Activated gamma-delta T cell treated with anti-CD3 and anti-CD28 coated beads, Interleukin-2, amount 50 U/mL, for 16 hours (primary cell): Measurements from ENCODE around the gene FAM222A.
A peak's percentile ranks its signal among the peaks of the same experiment; 100 is the strongest.

Experiments used
- DNase-seq: peaks from one replicate; pipeline ENCODE4 v3.0.0-alpha.2; 2020; ENCODE audit warnings: low read depth

FAM222A gene

DNA sequence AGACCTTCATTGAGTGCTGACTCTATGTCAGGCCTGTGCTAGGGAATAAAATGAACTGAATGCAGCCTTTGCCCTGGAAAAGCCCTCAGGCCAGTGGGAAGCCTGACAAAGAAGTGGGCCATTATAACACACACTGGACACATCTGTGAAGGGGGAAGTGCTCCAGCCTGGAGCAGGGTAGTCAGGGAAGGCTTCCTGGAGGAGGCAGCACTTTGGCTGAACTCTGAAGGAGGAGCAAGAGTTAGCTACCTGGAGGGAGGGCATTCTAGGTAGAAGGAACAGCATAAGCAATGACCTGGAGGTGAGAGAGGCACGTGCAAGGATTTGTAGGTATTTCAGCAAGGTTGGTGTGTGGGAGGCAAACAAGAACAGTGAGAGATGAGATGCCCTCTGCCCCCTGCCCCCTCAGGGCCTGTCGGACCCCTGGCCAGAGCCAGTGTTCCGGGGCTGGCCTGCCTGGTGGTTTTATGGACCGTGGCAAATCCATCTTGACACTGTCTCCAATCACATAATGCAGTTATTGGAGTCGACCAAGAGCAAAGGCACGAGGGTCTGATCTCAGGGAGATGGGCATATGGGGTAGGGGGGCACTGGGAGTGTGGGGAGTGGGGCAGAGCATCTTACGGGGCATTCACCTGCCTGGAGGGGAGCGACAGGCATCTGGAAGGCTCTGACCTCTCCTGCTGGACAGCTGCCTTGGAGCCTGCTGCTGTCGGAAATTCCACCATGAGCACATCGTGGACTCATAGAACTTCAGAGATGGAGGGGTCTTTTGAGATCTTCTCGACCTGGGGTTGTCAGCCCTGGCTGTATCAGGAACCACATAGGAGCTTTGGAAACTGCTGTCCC, 2.7 kb upstream of the FAM222A start:
- DNase-seq: no peak

DNA sequence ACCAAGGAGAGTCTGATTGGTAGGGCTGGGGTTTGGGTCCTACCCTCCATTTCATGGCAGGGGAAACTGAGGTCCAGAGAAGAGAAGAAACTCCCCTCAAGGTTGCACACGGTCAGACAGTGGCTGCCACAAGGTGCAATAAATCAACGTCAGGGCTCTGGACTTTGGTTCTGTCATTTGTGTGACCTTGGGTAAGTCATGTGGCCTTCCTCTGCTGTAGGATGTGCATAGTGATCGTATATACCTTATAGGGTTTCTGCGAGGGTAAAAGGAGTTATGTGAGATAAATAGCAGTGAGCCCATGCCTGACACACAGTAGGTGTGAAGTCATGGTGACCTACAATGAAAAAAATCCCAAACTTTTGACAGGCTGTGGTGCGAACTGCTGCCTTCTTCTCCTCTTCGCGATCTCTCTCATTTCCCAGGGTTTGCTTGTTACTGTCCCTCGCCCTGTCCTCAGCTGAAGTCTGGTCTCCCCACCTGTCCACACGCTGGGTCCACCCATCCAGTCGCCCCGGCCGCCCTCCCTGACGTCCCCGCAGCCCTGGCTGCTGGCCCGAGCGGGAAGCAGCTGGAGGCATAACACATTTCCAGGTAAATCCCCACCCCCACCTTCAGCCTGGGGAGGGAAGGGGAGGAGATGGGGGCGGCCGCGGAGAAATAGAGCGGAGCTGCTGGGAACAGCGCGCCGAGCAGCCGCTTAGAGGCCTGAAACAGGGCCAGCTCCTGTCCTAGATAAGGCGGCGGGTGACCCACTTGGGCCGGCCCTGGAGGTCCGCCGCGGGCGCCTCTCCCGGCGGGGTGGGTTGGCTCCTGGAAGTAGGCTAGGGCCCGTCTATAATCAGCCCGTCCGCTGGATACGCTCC, 1.8 kb upstream of the FAM222A start:
- DNase-seq: no peak

DNA sequence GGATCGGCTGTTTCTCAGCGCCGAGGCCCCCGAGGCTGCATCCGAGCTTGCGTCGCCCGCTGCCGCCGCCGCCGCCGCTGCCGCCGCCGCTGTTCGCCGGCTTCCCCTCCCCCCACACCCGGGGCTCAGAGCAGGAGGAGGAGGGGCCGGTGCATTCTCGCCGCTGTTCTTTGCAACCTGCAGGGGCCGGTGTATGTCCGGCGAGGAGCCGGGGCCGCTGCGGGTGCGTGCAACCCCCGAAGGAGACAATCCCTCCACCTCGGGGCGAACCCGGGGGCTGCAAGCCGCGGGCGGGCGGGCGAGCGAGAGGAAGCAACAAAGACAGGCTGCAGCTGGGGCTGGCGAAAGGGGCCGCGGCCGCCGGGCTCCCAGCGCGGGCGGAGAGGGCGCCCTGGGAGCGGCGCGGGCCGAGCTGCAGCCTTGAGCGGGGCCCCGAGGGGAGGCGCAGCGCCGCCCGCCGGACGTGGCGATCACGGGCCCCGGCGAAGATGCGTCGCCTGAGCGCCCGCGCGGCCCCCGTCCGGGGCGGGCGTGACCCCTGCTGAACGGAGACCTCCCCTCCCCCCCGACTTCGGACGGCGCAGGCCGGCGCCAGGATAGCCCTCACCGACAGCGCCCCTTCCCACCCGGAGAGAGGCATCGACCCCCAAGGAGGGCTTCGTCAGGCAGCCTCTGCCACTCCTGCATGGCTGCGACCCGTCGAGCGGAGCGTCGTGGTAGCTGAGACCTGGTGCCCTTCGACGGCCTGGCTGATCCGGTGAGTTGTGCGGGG, 702 bp downstream of the FAM222A start:
- peak; percentile 31 for DNase-seq

GRCh38 chr12:109714913-109715244, 1.3 kb downstream of the FAM222A start:
- no peak for DNase-seq

- DNase-seq: no peak
These were observed 1.9 kb downstream of the FAM222A start for GRCh38 chr12:109715310-109716091.

- DNase-seq: no peak
These were observed 2.5 kb downstream of the FAM222A start for GRCh38 chr12:109716092-109716479.

DNA sequence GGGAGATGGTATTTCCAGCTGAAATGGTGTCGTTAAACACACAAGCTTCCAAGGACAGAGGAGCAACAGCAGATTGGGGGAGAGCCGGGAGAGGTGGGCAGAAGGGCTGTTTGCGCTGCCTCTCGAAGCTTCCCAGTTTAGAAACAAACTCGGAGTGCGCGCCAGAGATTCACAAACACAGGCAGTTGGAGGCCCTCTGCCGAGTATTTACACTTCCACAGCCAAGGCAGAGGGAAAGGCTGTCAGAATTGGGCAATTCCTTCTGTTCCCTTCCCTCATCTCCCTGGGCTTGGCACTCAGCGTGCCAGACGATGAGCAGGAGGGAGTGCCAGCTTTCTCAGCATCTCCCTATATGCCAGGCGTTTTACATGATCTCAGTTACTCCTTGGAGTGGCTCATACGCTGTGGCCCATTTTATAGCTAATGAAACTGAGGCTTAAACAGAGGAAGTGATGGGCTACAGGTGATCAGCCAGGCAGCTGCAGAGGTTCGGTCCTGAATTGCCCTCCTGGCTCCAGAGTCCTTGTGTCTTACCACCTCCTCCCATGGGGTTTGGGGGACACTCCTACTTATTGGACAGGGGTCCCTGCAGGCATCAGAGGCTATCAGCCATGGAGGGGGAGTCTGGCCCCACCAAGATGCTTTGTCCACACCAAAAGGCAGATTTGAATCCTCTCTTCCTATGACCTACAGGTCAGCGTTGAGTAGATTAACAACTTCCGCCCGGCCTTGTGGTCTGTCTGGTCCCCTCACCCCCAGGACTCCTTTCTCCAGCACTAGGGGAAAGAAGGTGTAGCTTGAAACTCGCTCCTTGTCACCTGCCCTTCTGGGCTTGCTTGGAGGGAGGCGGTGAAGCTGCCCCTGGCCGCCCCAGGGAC, 3.1 kb downstream of the FAM222A start:
- no peak for DNase-seq

- no peak for DNase-seq
These were observed 4.0 kb downstream of the FAM222A start for GRCh38 chr12:109717390-109718357.

DNA sequence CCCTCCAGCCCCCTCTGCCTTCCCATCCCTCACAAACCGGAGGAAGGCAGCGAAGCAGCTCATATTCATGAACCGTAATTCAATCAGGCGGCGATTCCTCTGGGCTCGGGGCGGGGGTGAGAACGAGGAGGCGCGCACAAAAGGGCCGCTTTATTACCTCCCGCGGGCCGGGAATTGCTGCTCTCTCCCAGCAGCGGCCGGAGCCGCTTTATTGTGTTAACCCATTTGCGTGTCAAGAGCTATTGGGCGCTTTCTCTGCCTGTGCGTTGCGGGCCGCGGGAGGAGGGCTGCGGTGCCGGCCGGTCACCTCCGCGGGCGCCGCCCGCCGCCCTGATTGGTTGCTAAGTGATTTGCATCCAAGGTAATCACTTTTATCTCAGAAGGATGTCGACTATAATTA, 4.8 kb downstream of the FAM222A start:
- DNase-seq: no peak

- DNase-seq: no peak
These were observed 5.7 kb downstream of the FAM222A start for GRCh38 chr12:109719123-109720022.

DNA sequence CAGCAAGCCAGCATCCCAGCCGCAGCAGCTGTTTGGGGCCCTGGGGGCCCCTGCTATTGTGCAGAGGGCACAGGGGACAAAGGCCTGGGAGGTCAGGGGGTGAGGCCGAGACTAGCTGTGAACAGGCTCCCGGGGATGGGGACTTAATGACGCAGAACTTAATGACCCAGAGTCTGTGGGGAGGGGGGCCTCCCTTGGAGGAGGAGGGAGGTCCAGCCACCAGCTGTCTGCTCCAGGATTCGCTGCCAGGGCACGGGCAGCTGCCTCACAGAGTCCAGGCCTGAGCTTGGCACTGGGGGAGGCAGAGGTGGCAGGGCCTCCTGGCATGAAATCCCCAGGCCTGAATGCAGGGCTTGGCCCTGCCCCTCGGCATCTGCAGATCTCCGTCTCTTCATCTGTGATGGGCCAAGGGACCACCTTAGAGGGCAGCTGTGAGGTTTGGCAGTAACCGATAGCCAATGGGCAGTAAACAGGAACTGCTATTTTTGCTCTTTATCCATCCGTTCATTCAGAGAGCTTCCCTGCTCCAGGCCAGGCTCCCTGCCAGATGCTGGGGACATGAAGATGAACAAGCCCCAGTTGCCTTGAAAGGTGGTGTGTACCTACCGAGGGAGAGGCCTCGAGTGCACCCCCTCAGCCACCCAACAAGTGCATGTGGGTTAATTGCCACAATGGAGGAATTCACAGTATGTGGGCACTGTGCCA, 6.7 kb downstream of the FAM222A start:
- DNase-seq: no peak

DNA sequence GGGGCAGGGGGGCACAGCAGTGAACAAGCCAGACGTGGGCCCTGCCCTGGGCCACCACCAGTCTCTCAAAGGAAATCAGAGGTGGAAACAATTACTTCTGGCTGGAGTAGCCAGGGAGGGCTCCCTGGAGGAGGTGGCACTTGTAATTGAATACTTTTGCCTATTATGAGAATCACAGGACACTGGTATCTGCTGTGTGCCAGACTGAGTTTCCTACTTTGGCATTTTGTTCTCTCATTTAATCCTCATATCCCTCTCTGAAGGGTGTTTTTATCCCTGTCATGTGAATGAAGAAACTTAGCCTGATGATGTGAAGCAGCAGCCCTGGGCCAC, 7.2 kb downstream of the FAM222A start:
- no peak for DNase-seq

DNA sequence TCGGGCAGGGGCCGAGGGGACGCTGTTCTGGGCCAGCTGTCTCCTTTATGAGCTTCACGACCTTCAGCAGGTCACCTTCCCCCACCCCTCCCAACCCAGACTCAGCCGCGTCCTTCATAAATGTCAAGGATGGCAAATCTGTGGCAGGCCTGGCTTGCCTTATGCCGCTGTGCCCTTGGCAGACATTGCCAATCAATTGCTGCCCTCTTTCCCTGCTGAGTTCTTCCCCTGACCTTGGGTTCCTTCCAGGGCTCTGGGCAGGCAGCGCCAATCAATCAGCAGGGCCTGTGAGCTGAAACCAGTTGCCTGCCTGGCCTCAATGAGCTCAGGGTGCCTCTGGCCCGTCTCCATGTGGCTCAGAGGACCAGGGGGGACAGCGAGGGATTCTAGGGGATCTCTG, 7.7 kb downstream of the FAM222A start:
- DNase-seq: no peak

DNA sequence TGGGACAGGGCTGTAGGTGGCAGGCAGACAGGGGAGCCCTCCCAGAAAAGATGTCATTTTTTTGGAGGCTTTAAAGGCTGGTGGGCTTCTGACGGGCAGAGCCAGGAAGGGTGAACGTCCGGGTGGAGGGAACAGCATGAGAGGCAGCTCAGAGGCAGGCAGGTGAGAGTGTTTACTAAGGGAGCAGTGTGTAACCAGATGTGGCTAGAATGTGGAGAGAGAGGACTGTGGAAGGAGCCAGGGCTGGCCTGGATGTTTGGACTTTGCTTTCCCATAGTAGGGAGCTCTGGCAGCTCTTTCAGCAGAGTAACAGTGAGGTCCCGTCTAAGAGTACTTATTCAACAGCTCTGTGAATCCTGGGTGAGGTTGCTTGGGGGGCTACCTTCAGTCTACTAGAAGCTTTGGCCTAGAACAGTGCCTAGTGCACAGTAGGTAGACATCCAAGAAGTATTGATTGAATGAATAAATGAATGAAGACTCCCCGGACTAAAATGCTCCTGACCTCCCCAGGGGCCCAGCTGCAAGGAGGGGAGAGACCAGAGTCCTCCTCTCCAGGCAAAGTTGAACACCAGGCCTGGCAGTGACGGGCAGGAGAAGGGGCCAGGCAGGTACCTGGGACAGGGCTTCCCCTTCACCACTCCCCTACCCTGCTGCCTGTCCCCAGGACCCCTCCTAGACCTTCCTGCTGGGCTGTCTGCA, 8.5 kb downstream of the FAM222A start:
- DNase-seq: no peak

- DNase-seq: no peak
These were observed 9.1 kb downstream of the FAM222A start for GRCh38 chr12:109722721-109723094.

DNA sequence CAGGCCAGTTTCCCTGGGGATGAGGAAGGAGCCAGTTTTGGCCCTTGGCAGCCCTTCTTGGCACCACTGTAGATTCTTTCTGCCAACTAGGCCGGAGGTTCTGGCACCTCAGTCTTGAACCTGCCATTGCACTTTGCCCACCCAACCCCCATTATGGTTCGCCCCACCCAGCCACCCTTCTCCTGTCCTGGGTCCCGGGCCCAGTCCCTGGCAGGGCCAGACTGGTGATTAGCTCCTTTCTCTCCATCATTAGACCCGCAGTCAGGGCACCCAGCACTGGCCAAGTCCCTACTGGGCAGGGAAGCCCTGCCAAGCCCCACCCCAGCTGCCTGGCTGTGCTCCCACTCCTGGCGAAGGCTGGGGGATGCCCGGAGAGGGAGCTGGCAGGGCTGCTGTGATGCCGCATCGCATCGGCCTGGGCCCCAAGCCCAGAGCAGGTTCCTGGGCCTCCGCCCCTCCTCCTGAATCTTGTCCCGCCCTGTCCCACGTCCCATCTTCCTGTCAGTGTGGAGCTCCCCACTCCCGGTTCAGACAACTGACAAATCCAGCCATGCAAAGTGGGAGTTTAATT, 9.8 kb downstream of the FAM222A start:
- no peak for DNase-seq

DNA sequence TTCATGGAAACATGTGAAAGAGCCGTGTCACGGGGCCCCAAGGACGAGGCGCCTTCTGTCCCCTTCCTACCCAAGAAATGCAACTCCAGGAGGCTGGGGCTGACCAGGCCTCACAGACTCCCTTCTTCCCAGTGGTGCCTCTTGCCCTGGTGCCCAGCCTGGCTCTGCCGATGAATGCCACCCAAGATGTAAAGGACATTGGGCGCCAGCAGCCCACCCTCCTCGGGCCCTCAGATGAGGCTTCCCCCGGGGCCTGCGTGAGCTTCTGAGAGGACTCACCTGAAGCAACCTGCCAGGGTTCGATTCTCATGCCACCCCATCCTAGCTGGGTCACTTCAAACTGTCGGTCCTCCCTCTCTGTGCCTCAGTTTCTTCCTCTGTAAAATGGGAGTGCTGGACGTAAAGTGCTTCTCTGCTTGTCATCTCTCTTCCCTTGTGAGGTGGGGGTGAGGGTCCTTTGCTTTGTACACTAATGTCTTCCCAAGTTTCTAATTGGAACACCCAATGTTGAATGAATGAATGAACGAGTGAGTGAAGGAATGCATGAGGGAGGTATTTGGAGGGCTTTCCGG, 10.8 kb downstream of the FAM222A start:
- DNase-seq: no peak
